Tibial nerve (tissue), 4 donors: ENCODE results near the gene COX8A. TPM values are rescaled to one million over a fixed set of nuclear protein-coding genes. Genes with fewer than 3 reads are reported as not detected.

Source experiments
- DNase-seq, 2 donors: peaks; one replicate each; pipeline ENCODE4 v3.0.0-alpha.2; 2019; ENCODE audit warnings: low spot score in 2 of 2
- H3K27ac ChIP-seq, 4 donors: fragments of 200-600 bp; sonication (generic) in 3 of 4; one replicate each; pipeline ENCODE4 v1.5.1; 2017 to 2019; ENCODE audit warnings: mild to moderate bottlenecking in 1 of 4
- H3K27me3 ChIP-seq, 2 donors: fragments of 200-600 bp; sonication (generic) in 1 of 2; one replicate each; pipeline versions ENCODE4 v1.5.1 to v1.6.0; 2017 to 2019
- H3K36me3 ChIP-seq, 3 donors: fragments of 200-600 bp; sonication (generic); one replicate each; pipeline ENCODE4 v1.5.1; 2018 to 2019
- H3K4me1 ChIP-seq, 4 donors: fragments of 200-600 bp; sonication (generic) in 3 of 4; one replicate each; pipeline ENCODE4 v1.5.1; 2017 to 2019
- H3K4me3 ChIP-seq, 4 donors: fragments of 200-600 bp; sonication (generic) in 3 of 4; one replicate each; pipeline ENCODE4 v1.5.1; 2017 to 2019; ENCODE audit warnings: mild to moderate bottlenecking in 1 of 4, moderate library complexity in 1 of 4
- H3K9me3 ChIP-seq, 4 donors: fragments of 200-600 bp; sonication (generic) in 3 of 4; one replicate each; pipeline ENCODE4 v1.5.1; 2017 to 2019
- EP300 ChIP-seq, 2 donors: sonication (generic); formaldehyde crosslinking; IDR thresholded peaks; one replicate each; pipeline ENCODE4 v1.6.1; 2017; ENCODE audit warnings: antibody characterized with exemption in 2 of 2, mild to moderate bottlenecking in 1 of 2
- POLR2A ChIP-seq, 2 donors: fragments of 450-650 bp; IDR thresholded peaks; one replicate each; pipeline ENCODE4 v1.6.1; 2017; ENCODE audit warnings: antibody characterized with exemption in 2 of 2, mild to moderate bottlenecking in 2 of 2, moderate library complexity in 2 of 2
- WGBS, 2 donors: methylation state at CpG; one replicate each; pipeline ENCODE4 v1.1.5; 2018; 5-methylcytosine and 5-hydroxymethylcytosine counted together
- total RNA-seq, 4 donors: library from RNA; depleted of rRNA; stranded (reverse); fragments of >200 nt; gene quantifications; one replicate each; pipeline ENCODE4 v1.1.0, GENCODE V29; 2016
- TF ChIP-seq, protein P1 (sequence below), 5 experiments: fragments of 200-600 bp in 3 of 5; fragments of 450-650 bp in 2 of 5; sonication (generic) in 3 of 5; IDR thresholded peaks; one replicate each; pipeline ENCODE4 v1.5.1; 2016 to 2019; ENCODE audit warnings: antibody characterized with exemption in 5 of 5, mild to moderate bottlenecking in 3 of 5, moderate library complexity in 2 of 5

COX8A gene
- total RNA-seq, 4 donors from 2014 or later = 337 to 421 (median 383) TPM

GRCh38 chr11:63993100-63993499 lies 18.7 kb downstream of the COX8A start:
- Histone ChIP-seq H3K27me3 (no peaks in the 10 kb centered on the region), H3K9me3 (no peaks in the 10 kb centered on the region), H3K36me3 (peaks cover 0 to 100% (median 5%) of the 10 kb centered on the region in 3 donors), H3K4me1 (peaks cover 0 to 8% (median 0%) of the 10 kb centered on the region in 4 donors), H3K27ac (no peak overlapping the region), H3K4me3 (no peak overlapping the region)
- DNase-seq = no peak
- TF ChIP-seq, protein P1, sequence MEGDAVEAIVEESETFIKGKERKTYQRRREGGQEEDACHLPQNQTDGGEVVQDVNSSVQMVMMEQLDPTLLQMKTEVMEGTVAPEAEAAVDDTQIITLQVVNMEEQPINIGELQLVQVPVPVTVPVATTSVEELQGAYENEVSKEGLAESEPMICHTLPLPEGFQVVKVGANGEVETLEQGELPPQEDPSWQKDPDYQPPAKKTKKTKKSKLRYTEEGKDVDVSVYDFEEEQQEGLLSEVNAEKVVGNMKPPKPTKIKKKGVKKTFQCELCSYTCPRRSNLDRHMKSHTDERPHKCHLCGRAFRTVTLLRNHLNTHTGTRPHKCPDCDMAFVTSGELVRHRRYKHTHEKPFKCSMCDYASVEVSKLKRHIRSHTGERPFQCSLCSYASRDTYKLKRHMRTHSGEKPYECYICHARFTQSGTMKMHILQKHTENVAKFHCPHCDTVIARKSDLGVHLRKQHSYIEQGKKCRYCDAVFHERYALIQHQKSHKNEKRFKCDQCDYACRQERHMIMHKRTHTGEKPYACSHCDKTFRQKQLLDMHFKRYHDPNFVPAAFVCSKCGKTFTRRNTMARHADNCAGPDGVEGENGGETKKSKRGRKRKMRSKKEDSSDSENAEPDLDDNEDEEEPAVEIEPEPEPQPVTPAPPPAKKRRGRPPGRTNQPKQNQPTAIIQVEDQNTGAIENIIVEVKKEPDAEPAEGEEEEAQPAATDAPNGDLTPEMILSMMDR (IDR thresholded peaks at IDR 0.05) = no peak
- TF ChIP-seq POLR2A (IDR thresholded peaks at IDR 0.05) = no peak
- no peak for TF ChIP-seq EP300 (IDR thresholded peaks at IDR 0.05)
- WGBS, 2 donors = 86 to 90% methylated on average over 5 of the region's 5 CpGs

DNA sequence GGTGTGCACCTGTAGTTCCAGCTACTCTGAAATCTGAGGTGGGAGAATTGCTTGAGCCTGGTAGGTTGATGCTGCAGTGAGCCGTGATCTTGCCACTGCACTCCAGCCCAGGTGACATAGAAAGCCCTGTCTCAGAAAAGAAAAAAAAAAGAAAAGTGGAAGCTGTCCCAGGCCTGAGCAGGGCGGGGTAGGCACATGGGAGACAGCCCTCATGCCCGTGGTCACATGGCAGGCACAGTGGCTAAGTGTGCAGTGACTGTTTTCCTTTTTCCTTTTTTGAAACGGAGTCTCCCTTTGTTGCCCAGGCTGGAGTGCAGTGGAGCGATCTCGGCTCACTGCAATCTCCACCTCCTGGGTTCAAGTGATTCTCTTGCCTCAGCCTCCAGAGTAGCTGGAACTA lies 19.6 kb downstream of the COX8A start:
- Histone ChIP-seq H3K4me3 (no peak overlapping the region), H3K4me1 (peaks cover 0 to 10% (median 2%) of the 10 kb centered on the region in 4 donors), H3K27ac (no peak overlapping the region), H3K36me3 (peaks cover 0 to 100% (median 5%) of the 10 kb centered on the region in 3 donors), H3K9me3 (no peaks in the 10 kb centered on the region), H3K27me3 (no peaks in the 10 kb centered on the region)
- TF ChIP-seq POLR2A (IDR thresholded peaks at IDR 0.05) = no peak
- TF ChIP-seq EP300 (IDR thresholded peaks at IDR 0.05) = no peak
- TF ChIP-seq, protein P1 (IDR thresholded peaks at IDR 0.05) = no peak
- WGBS, 2 donors = 61 to 70% methylated on average over 6 of the region's 6 CpGs
- no peak for DNase-seq

- WGBS, 2 donors = 82 to 85% methylated on average over 15 to 18 of the region's 18 CpGs
- Histone ChIP-seq H3K27me3 (no peaks in the 10 kb centered on the region), H3K9me3 (no peaks in the 10 kb centered on the region), H3K36me3 (peaks cover 0 to 77% (median 5%) of the 10 kb centered on the region in 3 donors), H3K4me3 (no peak overlapping the region), H3K4me1 (peaks cover 0 to 35% (median 16%) of the 10 kb centered on the region in 4 donors), H3K27ac (no peak overlapping the region)
- TF ChIP-seq, protein P1 (IDR thresholded peaks at IDR 0.05) = no peak
- TF ChIP-seq POLR2A (IDR thresholded peaks at IDR 0.05) (no peak), EP300 (IDR thresholded peaks at IDR 0.05) (no peak)
- DNase-seq = no peak
These were observed 22.1 kb downstream of the COX8A start for GRCh38 chr11:63996512-63996911.

DNA sequence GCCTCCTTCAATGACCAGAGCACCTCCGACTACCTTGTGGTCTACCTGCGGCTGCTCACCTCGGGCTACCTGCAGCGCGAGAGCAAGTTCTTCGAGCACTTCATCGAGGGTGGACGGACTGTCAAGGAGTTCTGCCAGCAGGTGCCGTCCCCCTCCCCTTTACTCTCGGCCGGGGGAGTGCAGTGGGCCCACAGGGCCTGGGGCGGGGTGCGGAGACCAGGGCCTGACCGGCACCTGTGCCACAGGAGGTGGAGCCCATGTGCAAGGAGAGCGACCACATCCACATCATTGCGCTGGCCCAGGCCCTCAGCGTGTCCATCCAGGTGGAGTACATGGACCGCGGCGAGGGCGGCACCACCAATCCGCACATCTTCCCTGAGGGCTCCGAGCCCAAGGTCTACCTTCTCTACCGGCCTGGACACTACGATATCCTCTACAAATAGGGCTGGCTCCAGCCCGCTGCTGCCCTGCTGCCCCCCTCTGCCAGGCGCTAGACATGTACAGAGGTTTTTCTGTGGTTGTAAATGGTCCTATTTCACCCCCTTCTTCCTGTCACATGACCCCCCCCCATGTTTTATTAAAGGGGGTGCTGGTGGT lies 22.8 kb downstream of the COX8A start:
- 88 to 93% methylated on average over 24 to 27 of the region's 27 CpGs for WGBS, 2 donors
- TF ChIP-seq EP300 (IDR thresholded peaks at IDR 0.05) (no peak), POLR2A (IDR thresholded peaks at IDR 0.05) (no peak)
- TF ChIP-seq, protein P1 (IDR thresholded peaks at IDR 0.05) = no peak
- no peaks in the 10 kb centered on the region for H3K9me3 ChIP-seq
- no peak overlapping the region for H3K4me3 ChIP-seq
- peaks cover 0 to 42% (median 16%) of the 10 kb centered on the region in 4 donors for H3K4me1 ChIP-seq
- no peak overlapping the region for H3K27ac ChIP-seq
- H3K36me3 ChIP-seq = peaks cover 0 to 70% (median 5%) of the 10 kb centered on the region in 3 donors
- DNase-seq = no peak
- no peaks in the 10 kb centered on the region for H3K27me3 ChIP-seq

GRCh38 chr11:63997801-63998337 lies 23.4 kb downstream of the COX8A start:
- WGBS, 2 donors = 70 to 77% methylated on average over 9 to 11 of the region's 11 CpGs
- Histone ChIP-seq H3K4me1 (peaks cover 0 to 46% (median 16%) of the 10 kb centered on the region in 4 donors), H3K27me3 (no peaks in the 10 kb centered on the region), H3K27ac (no peak overlapping the region), H3K36me3 (peaks cover 0 to 64% (median 5%) of the 10 kb centered on the region in 3 donors), H3K9me3 (no peaks in the 10 kb centered on the region), H3K4me3 (no peak overlapping the region)
- TF ChIP-seq EP300 (IDR thresholded peaks at IDR 0.05) (no peak), POLR2A (IDR thresholded peaks at IDR 0.05) (no peak)
- TF ChIP-seq, protein P1 (IDR thresholded peaks at IDR 0.05) = no peak
- DNase-seq = no peak
